Dermis blood vessel endothelial cell (primary cell): Measurements from ENCODE around the gene ADGRG6. TPM values are rescaled to one million over a fixed set of nuclear protein-coding genes. Genes with fewer than 3 reads are reported as not detected.
"Not testable (repeated sequence)": the region's sequence is repeated elsewhere in the genome, so short reads cannot be mapped to it uniquely, and the experiment has no call there.

ENCODE experiments used
- DNase-seq: peaks from one replicate; pipeline ENCODE4 v3.0.0; 2010
- total RNA-seq: library from RNA; depleted of rRNA; stranded (reverse); fragments of >200 nt; gene quantifications from 2 replicates; pipeline ENCODE4 v1.2.3, GENCODE V29; 2014

The ADGRG6 gene
- total RNA-seq, 1 donor from 2014 or later: 42.2 TPM

DNA sequence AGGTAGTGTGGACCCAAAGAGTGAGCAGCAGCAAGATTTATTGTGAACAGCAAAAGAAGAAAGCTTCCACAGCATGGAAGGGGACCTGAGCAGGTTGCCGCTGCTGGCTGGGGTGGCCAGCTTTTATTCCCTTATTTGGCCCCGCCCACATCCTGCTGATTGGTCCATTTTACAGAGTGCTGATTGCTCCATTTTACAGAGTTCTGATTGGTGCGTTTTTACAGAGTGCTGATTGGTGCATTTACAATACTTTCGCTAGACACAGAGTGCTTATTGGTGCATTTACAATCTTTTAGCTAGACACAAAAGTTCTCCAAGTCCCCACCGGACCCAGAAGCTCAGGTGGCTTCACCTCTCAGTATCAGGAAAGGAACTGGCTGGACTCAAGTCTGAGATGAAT, 149.0 kb downstream of the ADGRG6 start:
- DNase-seq: not testable (repeated sequence)

DNA sequence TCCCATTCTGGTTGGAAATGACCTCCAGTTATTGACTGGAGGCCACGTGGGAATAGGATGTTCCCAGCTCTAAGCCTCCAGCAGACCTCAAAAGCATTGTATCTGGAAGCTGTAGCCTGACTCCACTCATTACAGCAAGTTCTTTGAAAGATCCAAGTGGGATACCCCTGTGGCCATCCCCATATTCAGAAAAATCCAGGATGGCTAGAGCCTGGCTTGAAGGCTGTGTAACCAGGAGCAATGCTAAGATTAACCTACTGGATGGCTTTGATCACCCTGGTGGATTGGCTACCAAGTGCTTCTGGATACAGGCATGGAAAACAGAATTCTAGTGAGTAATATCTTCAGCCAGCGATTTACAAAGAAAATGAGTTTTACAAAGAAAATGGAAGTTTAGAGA, 151.2 kb downstream of the ADGRG6 start:
- no peak for DNase-seq

DNA sequence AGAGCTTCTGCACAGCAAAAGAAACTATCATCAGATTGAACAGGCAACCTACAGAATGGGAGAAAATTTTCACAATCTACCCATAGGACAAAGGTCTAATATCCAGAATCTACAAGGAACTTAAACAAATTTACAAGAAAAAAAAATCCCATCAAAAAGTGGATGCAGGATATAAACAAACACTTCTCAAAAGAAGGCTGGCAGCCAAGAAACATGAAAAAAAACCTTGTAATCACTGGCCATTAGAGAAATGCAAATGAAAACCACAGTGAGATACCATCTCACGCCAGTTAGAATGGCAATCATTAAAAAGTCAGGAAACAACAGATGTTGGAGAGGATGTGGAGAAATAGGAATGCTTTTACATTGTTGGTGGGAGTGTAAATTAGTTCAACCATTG, 152.4 kb downstream of the ADGRG6 start:
- DNase-seq: peak; percentile 31

DNA sequence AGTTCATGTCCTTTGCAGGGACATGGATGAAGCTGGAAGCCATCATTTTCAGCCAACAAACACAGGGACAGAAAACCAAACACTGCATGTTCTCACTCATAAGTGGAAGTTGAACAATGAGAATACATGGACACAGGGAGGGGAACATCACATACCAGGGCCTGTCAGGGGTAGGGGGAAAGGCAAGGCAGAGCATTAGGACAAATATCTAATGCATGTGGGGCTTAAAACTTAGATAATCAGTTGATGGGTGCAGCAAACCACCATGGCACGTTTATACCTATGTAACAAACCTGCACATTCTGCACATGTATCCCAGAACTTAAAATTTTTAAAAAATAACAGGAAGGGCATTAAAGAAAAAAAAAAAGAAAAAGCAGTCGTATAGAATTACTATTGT, 153.0 kb downstream of the ADGRG6 start:
- not testable (repeated sequence) for DNase-seq

DNA sequence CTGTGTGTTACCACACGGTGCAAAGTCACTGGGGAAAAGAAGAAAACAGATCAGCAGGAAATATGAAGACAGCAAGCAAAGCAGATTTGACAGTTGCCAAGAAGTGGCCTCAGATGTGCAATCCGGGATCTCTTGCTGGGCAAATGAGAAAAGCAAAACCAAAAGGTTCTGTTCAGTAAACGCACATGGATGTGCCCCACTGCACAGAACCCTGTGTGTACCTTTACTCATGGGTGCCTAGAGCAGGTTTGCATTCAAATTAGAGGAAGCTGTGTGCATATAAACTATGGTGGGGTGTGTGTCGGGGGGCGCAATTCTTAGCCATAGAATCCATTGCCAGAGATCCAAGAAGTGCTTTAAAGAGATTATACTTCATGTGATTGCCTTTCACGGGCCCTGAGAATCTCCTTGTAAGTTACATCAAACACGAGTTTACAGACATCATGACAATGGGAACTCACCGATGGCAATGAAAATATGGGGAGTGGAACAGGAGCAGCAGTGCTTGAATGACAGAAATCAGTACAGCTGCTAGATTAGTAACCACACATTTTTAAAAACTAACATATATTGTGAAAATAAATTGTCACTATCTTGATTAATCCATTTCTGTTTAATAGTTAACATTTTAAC, 154.3 kb downstream of the ADGRG6 start:
- DNase-seq: no peak

DNA sequence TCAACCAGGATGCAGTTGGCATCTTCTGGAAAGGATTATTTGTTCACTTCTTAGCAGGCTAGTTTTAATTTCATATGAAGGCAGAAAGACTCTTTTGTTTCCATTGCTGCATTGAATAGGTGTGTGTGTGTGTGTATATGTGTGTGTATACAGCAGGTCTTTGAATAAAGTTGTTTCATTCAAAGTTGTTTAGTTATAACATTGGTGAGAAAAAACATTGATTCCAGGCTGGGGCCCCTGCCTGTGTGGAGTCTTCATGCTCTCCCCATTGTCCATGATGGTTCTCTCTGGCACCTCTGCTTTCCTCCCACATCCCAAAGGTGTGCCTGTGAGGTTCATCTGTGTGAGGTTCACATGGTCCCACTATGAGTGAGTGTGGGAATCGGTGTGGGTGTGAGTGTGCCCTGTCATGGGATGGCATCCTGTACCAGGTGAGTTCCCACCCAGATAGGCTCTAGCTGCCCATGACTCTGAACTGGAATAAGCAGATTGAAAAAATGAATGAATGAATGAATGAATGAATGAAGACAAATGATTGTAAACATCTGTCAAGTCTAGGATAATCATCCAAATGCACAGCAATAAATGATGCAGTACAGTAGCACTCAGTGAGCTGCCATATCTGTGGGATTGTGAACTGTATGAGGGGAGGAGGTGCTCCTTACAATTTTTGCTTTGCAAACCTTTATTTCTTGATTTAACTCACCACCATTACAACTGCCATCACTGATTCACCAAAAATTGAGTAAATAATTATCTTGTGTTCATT, 156.0 kb downstream of the ADGRG6 start:
- DNase-seq: no peak

DNA sequence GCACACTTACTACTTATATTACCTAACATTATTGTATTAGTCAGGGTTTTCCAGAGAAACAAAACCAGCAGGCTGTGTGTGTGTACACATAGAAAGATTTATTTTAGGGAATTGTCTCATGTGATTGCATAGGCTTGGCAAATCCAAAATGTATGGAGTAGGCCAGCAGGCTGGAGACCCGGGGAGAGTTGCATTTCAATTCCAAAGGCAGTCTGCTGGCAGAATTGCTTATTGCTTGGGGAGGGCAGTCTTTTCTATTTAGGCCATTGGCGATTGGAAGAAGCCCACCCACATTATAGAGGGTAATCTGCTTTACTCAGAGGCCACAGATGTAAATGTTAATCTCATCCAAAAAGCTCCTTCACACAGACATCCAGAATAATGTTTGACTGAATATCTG, 157.0 kb downstream of the ADGRG6 start:
- no peak for DNase-seq

DNA sequence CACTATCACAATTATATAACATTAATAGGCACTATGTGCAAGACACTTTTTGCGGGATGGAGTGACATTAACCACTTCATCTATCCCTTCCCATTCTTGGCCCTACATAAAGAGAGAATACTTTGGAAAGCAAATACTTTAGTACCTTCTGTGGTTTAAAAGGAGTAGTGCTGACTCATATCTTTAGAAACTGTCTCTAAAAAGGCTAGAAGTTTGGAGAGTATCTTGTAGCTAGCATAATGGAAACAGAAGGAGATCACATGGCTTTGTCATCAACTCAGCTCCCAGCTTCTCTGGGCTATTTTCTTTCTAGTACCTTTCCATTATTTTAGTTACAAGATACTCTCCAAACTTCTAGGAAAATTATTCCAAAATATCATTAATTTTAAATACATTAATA, 157.5 kb downstream of the ADGRG6 start:
- DNase-seq: no peak

DNA sequence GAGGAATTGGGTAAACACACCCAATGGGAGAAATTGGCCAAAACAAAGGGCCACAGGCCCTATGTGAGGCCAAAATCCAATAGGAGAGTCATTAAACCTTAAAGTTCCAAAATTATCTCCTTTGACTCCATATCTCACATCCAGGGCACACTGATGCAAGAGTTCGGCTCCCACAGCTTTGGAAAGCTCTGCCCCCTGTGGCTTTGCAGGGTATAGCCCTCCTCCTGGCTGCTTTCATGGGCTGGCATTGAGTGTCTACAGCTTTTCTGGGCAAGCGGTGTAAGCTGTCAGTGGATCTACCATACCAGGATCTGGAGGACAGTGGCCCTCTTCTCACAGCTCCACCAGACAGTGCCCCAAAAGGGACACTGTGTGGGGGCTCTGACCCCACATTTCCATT, 160.5 kb downstream of the ADGRG6 start:
- no peak for DNase-seq

DNA sequence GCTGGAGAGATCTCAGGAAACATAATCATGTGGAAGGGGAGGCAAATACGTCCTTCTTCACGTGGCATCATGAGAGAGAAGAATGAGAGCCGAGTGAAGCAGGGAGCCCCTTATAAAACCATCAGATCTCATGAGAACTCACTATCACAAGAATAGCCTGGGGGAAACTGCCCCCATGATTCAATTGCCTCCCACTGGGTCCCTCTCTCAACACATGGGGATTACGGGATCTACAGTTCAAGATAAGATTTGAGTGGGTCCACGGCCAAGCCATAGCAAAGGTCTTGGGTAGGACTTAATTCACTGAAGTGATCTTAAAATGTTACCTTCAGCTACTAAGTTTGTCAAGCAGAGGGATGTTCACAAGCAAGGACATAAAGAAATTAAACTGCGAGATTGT, 162.2 kb downstream of the ADGRG6 start:
- DNase-seq: no peak

DNA sequence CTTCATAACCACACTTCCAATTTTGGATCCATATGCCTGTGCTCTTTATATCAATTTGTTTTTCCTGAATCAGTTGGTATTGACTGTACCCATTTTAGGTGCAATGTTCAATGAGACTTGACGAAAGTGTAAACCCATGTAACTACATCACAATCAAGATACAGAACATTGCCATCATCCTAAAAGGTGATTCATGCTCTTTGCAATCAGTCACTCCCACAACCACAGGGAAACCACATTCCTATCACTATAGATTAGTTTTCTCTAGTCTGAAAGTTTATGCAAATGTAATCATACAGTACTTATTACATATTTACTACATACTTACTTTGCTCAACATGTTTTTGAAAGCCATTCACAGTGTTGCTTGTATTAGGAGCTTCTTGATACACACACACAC, 167.4 kb downstream of the ADGRG6 start:
- no peak for DNase-seq

DNA sequence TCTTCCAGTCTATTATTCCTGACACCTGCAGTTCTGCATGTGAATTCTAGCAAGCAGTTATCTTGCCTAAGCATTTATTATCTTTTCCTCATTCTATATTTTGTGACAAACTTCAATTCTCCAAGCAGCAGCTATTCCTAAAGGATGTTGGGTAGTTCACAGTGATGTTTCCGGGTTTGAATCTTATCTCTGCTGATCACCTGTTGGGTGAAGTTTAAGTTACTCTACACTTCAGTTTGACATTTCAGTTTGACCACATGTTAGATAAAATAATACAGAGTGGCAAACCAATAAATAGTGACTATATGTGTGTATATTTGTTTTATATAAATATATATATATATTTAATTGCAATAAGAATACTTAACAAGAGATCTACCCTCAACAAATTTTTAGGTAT, 168.6 kb downstream of the ADGRG6 start:
- DNase-seq: no peak

DNA sequence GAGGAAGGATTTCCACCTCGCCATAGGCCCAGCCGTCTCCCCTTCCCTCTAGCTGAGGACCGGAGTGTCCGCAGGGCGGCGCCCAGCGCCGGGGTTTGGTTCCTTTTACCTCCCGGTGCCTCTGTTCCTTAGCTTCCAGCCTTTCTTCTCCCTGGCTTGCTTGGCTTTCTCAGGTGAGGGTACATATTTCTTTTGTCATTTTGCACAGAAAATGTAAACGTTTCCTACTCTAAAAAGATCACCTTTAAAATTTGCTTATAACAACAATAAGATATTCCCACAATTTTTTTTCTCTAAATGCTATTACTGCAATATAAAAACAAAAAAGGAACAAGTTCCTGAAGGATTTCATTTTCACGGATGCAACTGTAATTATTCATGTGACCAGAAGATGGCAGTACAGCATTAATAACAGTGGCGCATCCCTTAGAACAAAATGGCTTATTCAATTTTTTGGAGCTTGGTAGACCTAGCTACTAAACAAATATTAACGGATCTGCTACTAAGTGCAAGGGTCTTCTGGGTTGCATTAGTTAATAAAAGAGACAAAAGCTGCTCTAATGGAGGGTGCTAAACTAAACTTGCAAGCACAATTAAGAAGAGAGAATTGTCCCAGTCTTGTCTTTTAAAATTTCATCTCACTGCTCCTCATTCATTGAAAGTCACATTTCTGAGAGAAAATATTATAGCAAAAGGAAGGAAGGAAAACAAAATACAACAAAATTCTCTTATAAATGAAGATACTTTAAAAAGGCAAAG, 172.9 kb downstream of the ADGRG6 start:
- DNase-seq: peak; percentile 78

DNA sequence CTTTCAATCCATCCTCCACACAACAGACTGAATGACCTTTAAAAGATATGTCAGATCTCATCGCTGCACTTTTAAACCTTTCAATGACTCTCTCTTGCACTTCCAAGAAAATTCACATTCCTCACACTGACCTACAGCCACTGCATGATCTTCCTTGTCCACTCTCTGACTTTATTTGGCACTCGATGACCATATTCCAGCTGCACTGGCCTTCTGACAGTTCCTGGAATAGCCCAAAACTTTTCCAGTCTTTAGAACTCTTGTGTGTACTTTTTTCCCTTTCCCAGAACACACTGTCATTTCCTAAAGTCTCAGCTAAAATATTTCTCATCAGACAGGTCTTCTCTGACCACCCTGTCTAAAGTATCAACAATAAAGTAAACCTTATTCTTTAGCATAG, 174.6 kb downstream of the ADGRG6 start:
- no peak for DNase-seq

DNA sequence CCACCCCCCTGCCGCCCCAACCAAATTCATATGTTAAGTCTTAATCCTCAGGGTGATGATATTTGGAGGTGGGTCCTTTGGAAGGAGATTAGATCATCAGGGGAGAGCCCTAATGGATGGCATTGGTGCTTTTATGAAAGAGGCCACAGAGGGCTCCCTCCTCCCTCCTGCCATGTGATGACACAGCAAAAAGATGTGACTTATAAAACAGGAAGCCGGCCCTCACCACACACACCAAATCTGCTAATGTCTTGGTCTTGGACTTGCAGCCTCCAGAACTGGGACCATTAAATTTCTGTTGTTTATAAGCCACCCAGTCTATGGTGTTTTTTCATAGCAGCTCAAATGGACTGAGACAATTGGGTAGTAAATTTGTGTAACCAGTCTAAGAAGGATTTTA, 176.3 kb downstream of the ADGRG6 start:
- DNase-seq: peak; percentile 3

DNA sequence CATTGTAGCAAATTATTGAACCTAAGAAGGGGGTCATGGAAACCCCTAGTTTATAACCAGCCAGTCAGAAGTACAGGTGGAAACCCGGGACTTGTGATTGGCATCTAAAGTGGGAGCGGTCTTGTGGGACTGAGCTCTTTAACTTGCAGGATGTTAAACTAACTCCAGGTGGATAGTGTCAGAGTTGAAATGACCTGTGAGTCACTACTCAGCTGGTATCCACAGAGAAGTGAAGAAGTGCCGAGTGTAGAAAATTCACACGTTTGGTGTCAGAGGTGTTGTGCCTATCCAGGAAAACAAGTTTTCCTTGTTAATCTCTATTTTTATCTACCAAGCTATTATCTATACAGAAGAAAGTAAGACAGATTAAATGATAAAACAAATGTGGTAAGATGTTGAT, 179.7 kb downstream of the ADGRG6 start:
- DNase-seq: no peak

DNA sequence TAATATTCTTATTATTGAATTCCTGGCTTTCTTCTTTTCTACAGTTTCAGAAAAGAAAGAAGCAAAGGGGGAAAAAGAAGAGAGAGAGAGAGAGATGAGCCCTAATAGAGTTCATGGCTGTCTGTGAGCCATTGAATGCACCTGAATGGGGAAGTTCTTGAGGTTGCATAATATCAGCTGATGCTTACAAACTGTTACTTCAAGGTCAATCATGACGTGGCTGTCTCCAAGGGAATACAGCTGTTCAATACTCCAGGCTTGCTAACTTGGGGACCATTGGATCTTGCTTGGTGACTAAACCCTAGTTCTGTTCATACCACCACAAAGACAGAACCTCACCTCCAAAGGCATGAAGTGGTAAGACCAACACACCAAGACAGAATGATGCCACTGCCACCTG, 180.4 kb downstream of the ADGRG6 start:
- no peak for DNase-seq

DNA sequence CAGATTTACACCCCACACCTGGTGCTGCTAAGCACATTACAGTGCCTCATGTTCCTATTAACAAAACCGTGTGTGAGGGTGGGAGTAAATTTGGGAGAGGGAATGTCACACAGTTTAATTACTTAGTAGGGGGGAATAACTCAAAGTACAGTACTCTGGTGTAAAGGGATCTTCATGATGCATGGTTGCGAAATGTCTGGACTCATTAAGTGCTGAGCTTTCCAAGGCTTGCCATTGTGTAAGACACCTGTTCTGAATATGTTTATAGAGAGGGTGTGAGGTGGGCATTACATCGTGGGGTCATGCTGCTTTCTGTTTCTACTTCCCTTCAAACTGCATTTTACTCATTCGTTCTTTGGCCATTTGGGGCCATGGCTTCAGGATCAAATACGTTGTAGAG, 181.2 kb downstream of the ADGRG6 start:
- DNase-seq: no peak

DNA sequence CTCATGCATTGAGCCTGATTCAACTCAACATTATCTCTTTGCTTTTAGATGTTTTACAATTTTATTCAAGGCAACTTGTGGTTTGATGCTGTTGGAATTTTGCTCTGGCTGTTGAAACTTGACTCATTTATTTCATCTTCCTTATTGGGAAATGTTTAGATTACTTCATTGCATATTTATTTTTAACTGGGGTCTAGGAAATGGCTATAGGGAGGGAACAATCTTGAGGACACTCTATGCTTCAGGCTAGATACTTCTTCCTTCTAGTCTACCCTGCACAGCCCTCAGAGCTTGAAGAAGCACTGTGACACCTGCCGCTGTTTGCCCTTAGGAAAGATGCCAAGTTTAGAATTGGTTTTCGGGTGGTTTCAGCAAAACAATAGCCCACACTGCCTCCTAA, 183.4 kb downstream of the ADGRG6 start:
- DNase-seq: no peak

DNA sequence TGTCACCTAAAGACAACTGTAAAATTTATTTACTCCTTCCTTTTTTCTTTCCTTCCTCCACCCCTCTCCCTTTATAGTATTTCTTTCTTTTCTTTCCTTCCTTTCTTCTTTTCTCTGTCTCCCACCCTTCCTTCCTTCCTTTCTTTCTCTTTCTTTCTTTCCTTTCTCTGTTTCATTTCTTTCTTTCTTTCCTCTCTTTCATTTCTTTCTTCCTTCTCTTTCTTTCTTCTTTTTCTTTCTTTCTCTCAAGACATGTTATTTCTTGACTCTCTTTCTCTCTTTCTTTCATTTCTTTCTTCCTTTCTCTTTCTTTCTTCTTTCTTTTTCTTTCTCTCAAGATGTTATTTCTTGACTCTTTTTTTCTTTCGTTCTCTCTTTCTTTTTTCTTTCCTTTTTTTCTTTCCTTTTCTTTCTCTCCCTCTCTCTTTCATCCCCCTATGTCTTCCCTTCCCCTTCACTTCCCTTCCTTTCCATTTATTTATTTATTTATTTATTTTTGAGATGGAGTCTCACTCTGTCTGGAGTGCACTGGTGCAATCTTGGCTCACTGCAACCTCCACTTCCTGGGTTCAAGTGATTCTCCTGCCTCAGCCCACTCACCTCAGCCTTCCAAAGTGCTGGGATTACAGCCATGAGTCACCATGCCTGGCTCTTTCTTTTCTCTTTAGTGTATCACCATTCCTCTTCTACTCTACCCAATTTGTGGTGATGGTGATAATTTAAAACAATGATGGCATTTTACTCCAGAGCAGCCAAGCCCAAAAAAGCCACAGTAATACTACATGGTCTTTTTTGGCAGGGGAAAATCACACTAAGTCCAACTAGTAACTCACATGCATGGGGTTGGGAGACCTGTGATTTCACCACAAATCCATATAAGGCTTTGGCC, 188.2 kb downstream of the ADGRG6 start:
- DNase-seq: no peak
